ENCODE results near the gene LITAF.
"Not testable (repeated sequence)": the region's sequence is repeated elsewhere in the genome, so short reads cannot be mapped to it uniquely, and the experiment has no call there.

LITAF gene

GRCh38 chr16:11563493-11564040 lies 23.2 kb downstream of the LITAF start:
- Histone ChIP-seq H3K9ac (ENCODE audit: low read depth, low read length) (no peak overlapping the region), H3K4me1 (ENCODE audit: insufficient read depth, low read length) (peaks cover 29% of the 10 kb centered on the region), H3K36me3 (ENCODE audit: insufficient read depth, low read length) (no peaks in the 10 kb centered on the region), H3K9me3 (ENCODE audit: control insufficient read depth, insufficient read depth, low read length) (no peaks in the 10 kb centered on the region)

GRCh38 chr16:11562941-11563340 lies 23.8 kb downstream of the LITAF start:
- Histone ChIP-seq H3K9me3 (ENCODE audit: control insufficient read depth, insufficient read depth, low read length) (no peaks in the 10 kb centered on the region), H3K4me1 (ENCODE audit: insufficient read depth, low read length) (peaks cover 29% of the 10 kb centered on the region), H3K36me3 (ENCODE audit: insufficient read depth, low read length) (no peaks in the 10 kb centered on the region), H3K9ac (ENCODE audit: low read depth, low read length) (no peak overlapping the region)

GRCh38 chr16:11562411-11562810 lies 24.3 kb downstream of the LITAF start:
- H3K36me3 ChIP-seq (ENCODE audit: insufficient read depth, low read length) = no peaks in the 10 kb centered on the region

GRCh38 chr16:11561856-11562255 lies 24.9 kb downstream of the LITAF start:
- Histone ChIP-seq H3K4me1 (ENCODE audit: insufficient read depth, low read length) (peaks cover 29% of the 10 kb centered on the region), H3K9ac (ENCODE audit: low read depth, low read length) (no peak overlapping the region), H3K9me3 (ENCODE audit: control insufficient read depth, insufficient read depth, low read length) (no peaks in the 10 kb centered on the region), H3K36me3 (ENCODE audit: insufficient read depth, low read length) (no peaks in the 10 kb centered on the region)

More at GRCh38 chr16:11562411-11562810, 24.3 kb downstream of the LITAF start:
- Histone ChIP-seq H3K9ac (ENCODE audit: low read depth, low read length) (no peak overlapping the region; the same call in 1 of the 2 replicates), H3K9me3 (ENCODE audit: control insufficient read depth, insufficient read depth, low read length) (no peaks in the 10 kb centered on the region), H3K4me1 (ENCODE audit: insufficient read depth, low read length) (peaks cover 29% of the 10 kb centered on the region)

GRCh38 chr16:11561454-11561805 lies 25.3 kb downstream of the LITAF start:
- Histone ChIP-seq H3K9me3 (ENCODE audit: control insufficient read depth, insufficient read depth, low read length) (no peaks in the 10 kb centered on the region), H3K36me3 (ENCODE audit: insufficient read depth, low read length) (no peaks in the 10 kb centered on the region), H3K4me1 (ENCODE audit: insufficient read depth, low read length) (peaks cover 29% of the 10 kb centered on the region), H3K9ac (ENCODE audit: low read depth, low read length) (peak overlapping the region; percentile 29)

GRCh38 chr16:11560701-11561453 lies 25.8 kb downstream of the LITAF start:
- Histone ChIP-seq H3K36me3 (ENCODE audit: insufficient read depth, low read length) (peaks cover 5% of the 10 kb centered on the region), H3K9ac (ENCODE audit: low read depth, low read length) (peak overlapping the region; percentile 29), H3K4me1 (ENCODE audit: insufficient read depth, low read length) (peaks cover 29% of the 10 kb centered on the region), H3K9me3 (ENCODE audit: control insufficient read depth, insufficient read depth, low read length) (no peaks in the 10 kb centered on the region)

- H3K4me1 ChIP-seq (ENCODE audit: insufficient read depth, low read length) = peaks cover 22% of the 10 kb centered on the region
- not testable (repeated sequence) for H3K9me3 ChIP-seq (ENCODE audit: control insufficient read depth, insufficient read depth, low read length); H3K9ac ChIP-seq (ENCODE audit: low read depth, low read length)
- peaks cover 19% of the 10 kb centered on the region for H3K36me3 ChIP-seq (ENCODE audit: insufficient read depth, low read length)
These were observed 28.4 kb downstream of the LITAF start for GRCh38 chr16:11558308-11558823.

GRCh38 chr16:11557801-11558200 lies 28.9 kb downstream of the LITAF start:
- H3K4me1 ChIP-seq (ENCODE audit: insufficient read depth, low read length) = peaks cover 20% of the 10 kb centered on the region
- H3K9ac ChIP-seq (ENCODE audit: low read depth, low read length) = no peak overlapping the region
- no peaks in the 10 kb centered on the region for H3K9me3 ChIP-seq (ENCODE audit: control insufficient read depth, insufficient read depth, low read length)
- H3K36me3 ChIP-seq (ENCODE audit: insufficient read depth, low read length) = peaks cover 19% of the 10 kb centered on the region

- no peaks in the 10 kb centered on the region for H3K9me3 ChIP-seq (ENCODE audit: control insufficient read depth, insufficient read depth, low read length)
- H3K4me1 ChIP-seq (ENCODE audit: insufficient read depth, low read length) = peaks cover 15% of the 10 kb centered on the region
- no peak overlapping the region for H3K9ac ChIP-seq (ENCODE audit: low read depth, low read length)
- peaks cover 25% of the 10 kb centered on the region for H3K36me3 ChIP-seq (ENCODE audit: insufficient read depth, low read length)
These were observed 29.6 kb downstream of the LITAF start for GRCh38 chr16:11556945-11557720.

- Histone ChIP-seq H3K9ac (ENCODE audit: low read depth, low read length) (no peak overlapping the region), H3K4me1 (ENCODE audit: insufficient read depth, low read length) (peaks cover 9% of the 10 kb centered on the region), H3K36me3 (ENCODE audit: insufficient read depth, low read length) (peaks cover 31% of the 10 kb centered on the region), H3K9me3 (ENCODE audit: control insufficient read depth, insufficient read depth, low read length) (no peaks in the 10 kb centered on the region)
These were observed 30.4 kb downstream of the LITAF start for GRCh38 chr16:11556214-11556819.

GRCh38 chr16:11554053-11554452 lies 32.7 kb downstream of the LITAF start:
- no peaks in the 10 kb centered on the region for H3K9me3 ChIP-seq (ENCODE audit: control insufficient read depth, insufficient read depth, low read length)
- no peak overlapping the region for H3K9ac ChIP-seq (ENCODE audit: low read depth, low read length)
- no peaks in the 10 kb centered on the region for H3K4me1 ChIP-seq (ENCODE audit: insufficient read depth, low read length)
- peaks cover 35% of the 10 kb centered on the region for H3K36me3 ChIP-seq (ENCODE audit: insufficient read depth, low read length)

- Histone ChIP-seq H3K4me1 (ENCODE audit: insufficient read depth, low read length) (no peaks in the 10 kb centered on the region), H3K36me3 (ENCODE audit: insufficient read depth, low read length) (peaks cover 39% of the 10 kb centered on the region)
These were observed 33.3 kb downstream of the LITAF start for GRCh38 chr16:11553371-11553770.

GRCh38 chr16:11552440-11552839 lies 34.3 kb downstream of the LITAF start:
- Histone ChIP-seq H3K36me3 (ENCODE audit: insufficient read depth, low read length) (peaks cover 45% of the 10 kb centered on the region), H3K9ac (ENCODE audit: low read depth, low read length) (no peak overlapping the region), H3K9me3 (ENCODE audit: control insufficient read depth, insufficient read depth, low read length) (no peaks in the 10 kb centered on the region), H3K4me1 (ENCODE audit: insufficient read depth, low read length) (no peaks in the 10 kb centered on the region)

More at GRCh38 chr16:11553371-11553770, 33.3 kb downstream of the LITAF start:
- Histone ChIP-seq H3K9ac (ENCODE audit: low read depth, low read length) (no peak overlapping the region), H3K9me3 (ENCODE audit: control insufficient read depth, insufficient read depth, low read length) (no peaks in the 10 kb centered on the region)

GRCh38 chr16:11551842-11552241 lies 34.9 kb downstream of the LITAF start:
- H3K36me3 ChIP-seq (ENCODE audit: insufficient read depth, low read length) = peaks cover 45% of the 10 kb centered on the region

More at GRCh38 chr16:11551842-11552241, 34.9 kb downstream of the LITAF start:
- no peaks in the 10 kb centered on the region for H3K4me1 ChIP-seq (ENCODE audit: insufficient read depth, low read length)
- H3K9me3 ChIP-seq (ENCODE audit: control insufficient read depth, insufficient read depth, low read length) = no peaks in the 10 kb centered on the region
- no peak overlapping the region for H3K9ac ChIP-seq (ENCODE audit: low read depth, low read length)

Data from ES-I3 (cell line).